GM19193 (cell line): ENCODE measurements around the gene APBB2.

Source experiments
- POLR2A ChIP-seq: IDR thresholded peaks from 4 replicates; pipeline ENCODE4 v1.6.1; 2011; ENCODE audit not compliant: insufficient read depth, insufficient read length; ENCODE audit errors: extremely low read depth

The APBB2 gene

DNA sequence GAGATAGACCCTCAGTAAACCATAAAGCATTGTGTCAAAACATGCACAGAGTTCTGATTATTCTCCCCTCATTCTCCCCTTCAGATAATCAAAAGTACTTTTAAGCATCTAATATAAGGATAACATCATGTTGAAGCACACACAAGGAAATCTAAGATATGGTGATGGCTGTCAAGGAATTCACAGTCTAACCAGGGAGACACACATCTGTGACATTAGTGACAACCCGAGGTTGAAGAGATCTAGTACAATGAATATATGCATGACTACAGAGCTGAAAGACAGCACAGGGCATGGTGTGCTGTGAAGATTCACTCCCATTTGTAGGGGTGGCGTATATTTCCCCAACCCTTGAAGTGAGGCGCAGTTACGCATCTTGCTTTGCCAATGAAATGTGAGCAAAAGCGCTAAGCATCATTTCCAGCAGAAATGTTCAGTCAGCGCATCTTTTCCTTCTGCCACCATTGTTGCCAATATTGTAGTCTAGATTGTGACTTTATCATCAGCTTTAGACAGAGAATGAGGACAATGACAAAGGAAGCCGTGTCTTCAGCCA is 342.6 kb downstream of the APBB2 start:
- no peak for TF ChIP-seq POLR2A

DNA sequence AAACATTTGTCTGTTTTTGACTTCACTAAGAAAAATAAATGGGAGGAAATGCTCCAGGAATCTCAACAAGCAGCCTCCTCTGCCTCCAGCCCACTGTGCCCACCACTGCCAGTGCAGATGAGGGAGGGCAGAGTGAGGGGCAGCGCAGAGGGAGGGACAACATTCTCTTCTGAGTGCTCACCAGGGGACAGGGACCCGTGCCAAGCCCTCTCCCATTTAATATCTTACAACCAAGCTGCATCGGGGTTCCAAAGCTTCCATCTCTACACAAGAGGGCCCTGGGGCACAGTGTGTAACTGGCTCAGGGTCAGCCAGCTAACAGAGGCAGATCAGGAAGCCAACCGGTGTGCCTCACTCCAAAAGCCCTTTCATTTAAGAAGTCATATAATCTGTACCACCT is 344.2 kb downstream of the APBB2 start:
- TF ChIP-seq POLR2A, result no peak

DNA sequence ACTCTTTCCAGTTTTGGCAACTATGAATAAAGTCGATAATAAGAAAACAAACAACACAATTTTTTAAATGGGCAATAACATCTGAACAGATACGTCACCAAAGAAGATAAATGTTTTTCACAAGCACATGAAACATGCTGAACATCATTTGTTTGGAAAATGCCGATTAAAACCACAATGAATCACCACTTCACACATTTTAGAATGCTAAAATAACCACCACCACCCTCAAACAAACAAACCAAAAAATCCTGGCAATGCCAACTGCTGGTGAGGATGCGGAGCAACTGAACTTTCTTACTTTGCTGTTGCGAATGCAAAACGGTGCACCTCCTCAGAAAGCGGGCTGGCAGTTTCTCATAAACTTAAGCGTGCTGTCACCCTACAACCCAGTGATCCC is 348.6 kb downstream of the APBB2 start:
- no peak for TF ChIP-seq POLR2A

DNA sequence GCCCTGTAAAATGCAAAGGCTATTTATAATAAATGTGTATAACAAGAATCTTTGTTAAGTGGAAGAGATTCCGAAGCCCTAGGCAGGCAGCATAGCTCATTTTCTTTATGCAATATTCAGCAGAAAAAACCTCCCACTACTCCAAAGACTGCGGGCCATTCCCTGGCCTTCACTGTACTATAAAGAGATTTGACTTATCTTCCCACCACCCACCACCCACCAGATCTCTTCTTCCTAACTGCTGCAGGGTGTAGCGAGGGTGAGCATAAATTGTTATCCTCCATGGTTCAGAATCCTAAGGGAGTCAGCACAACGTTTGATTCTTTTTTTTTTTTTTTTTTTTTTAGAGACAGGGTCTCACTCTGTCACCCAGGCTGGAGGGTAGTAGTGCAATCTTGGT is 349.8 kb downstream of the APBB2 start:
- no peak for TF ChIP-seq POLR2A

DNA sequence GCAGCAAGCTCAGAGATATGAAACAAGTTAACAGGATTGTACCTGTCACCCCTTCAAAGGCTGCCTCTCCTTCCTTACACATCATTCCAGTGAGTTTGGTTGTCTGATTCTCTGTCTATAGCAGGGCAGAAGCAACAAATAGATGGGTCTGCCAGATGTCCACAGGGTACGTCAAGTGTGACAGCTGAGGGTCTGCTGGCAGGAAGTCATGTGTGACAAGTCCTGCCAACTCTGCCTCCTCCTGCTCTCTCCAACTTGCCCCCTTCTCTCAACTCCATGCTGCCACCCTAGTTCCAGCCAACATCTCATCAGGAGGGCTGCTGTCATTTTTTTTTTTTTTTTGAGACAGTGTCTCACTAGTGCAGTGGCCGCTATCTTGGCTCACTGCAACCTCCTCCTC is 355.4 kb downstream of the APBB2 start:
- no peak for TF ChIP-seq POLR2A

DNA sequence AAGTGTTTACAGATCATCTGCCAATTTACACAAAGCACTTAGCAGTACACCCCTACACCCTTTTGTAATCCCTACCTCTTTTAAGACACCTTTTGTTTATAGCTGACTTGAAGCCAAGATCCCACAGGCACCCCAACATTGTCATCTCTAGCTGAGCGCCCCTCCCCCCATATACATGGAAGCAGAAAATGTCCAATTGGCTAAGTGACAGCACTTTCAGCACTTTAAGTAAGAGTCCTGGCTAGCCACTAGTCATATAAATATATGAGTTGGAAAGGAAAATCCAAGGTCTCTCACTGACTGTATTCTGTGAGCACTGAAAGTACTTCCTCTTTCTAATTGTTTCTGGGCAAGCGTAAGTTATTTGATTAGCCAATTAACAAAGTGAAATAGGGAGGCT is 356.4 kb downstream of the APBB2 start:
- TF ChIP-seq POLR2A, result no peak

DNA sequence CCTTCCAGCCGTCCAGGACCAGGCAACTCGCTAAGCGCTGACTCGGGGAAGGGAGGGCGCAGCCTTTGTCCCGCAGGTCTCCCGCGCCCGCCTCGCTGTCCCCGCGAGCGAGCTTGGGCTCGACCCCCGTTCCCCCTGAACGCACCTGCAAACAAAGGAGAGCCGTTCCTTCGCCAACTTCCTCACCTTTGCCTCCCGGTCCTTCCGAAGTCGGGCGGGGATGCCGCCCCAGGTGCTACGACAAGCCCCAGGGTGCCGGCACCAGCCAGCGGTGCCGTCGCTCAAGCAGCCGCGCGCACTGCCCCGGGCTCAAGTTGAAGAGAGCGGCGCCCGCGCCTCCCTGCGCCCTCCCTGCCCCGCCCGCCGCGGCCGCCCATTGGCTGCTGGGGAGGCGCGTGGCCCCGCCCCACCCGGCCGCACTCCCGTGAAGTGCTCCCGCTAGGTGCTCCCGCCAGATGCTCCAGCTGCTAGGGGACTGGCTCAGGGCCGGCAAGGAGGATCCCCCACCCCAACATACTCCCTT is 357.4 kb downstream of the APBB2 start:
- peak; percentile 50 for TF ChIP-seq POLR2A

DNA sequence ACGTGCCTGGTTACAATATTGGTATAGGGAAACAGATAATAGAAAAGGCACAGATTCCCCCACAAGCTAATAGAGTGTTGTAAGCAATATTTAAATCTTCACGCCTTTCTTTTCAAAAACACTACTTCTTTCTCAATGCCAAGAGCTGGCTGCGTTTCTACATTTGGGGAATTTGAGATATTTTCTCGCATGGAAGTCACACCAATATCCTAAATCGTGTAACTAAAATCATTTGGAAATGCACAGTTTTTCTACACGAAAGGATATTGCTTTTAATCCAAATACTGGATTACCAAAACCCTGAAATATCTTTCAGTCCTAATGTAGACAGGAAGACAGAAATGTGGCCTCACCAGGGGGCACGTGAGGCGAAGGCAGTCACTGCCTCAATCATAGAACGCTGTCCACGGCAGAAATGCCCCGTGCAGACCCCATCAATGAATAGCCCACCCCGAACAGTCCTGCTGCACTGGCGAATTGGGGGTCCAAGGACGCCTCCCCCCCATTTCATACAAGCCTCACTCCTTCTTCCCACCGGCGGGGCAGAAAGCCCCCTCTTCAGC is 358.0 kb downstream of the APBB2 start:
- TF ChIP-seq POLR2A, result no peak

DNA sequence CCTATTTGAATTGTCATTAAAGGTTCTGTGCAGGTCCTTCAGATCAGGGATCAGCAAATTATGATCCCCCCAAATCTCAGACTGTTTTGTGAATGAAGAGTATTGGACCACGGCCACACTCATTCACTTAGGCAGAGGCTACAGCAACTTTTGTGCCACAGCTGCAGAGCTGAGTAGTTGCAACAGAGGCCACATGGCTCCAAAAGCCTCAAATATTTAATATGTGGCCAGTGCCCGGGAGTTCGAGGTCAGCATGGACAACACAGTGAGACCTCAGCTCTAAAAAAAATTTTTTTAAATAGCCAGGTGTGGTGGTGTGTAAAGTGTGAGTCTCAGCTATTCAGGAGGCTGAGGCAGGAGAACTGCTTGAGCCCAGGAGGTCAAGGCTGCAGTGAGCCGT is 363.8 kb downstream of the APBB2 start:
- no peak for TF ChIP-seq POLR2A

DNA sequence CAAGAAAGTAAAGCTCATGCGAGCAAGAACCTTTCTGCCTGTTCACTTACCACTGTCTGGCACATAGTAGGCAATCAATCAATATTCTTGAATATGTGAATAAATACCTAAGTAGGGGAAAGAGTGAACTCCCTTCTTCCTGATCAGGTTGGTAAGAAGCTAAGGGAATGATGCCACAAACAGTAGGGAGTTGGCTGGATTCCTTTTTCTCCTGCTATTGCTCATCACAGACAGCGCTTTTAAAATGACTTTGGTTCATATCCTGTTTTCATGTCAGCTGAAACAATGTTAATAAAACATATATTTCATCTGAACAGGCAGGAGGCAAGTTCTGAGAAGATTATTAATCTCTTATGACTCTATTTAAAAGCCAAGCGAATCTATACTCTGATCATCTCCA is 365.4 kb downstream of the APBB2 start:
- no peak for TF ChIP-seq POLR2A

DNA sequence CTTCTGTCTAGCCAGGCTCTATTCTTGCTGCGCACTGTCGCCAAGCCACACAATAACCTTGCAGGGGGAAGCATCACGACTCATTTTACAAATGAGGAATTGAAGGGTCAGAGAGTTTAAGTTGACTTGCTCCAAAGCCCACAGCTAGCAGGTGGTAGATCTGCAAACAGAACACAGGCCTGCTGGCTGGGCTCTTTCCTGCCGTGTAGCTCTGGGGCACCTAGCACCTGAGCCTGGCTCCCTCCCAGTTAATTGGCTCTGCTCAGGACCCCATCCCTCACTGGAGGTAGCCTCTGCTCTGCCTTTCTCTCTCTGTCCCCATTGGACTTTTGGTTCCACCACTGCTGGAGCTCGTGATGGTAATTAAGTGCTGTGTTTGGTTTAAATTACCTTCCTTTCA is 366.1 kb downstream of the APBB2 start:
- no peak for TF ChIP-seq POLR2A

DNA sequence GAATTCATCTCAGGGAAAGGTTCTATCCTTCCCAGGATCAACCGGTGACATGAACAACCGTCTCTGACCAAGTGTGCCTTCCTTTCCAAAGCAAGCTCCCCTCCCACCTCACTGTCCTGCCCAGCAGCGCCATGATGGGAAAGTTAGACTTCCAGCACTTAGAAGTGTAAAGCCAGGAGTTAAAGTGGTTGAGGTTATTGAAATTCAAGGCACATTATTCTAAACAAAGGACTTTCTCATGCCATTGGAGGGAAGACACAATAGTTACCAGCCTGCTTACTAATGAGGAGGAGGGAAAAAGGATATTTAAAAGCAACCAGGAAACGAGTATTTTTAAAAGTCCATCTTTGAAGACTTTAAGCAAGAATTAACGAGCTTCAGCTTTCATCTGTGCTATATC is 367.8 kb downstream of the APBB2 start:
- no peak for TF ChIP-seq POLR2A

DNA sequence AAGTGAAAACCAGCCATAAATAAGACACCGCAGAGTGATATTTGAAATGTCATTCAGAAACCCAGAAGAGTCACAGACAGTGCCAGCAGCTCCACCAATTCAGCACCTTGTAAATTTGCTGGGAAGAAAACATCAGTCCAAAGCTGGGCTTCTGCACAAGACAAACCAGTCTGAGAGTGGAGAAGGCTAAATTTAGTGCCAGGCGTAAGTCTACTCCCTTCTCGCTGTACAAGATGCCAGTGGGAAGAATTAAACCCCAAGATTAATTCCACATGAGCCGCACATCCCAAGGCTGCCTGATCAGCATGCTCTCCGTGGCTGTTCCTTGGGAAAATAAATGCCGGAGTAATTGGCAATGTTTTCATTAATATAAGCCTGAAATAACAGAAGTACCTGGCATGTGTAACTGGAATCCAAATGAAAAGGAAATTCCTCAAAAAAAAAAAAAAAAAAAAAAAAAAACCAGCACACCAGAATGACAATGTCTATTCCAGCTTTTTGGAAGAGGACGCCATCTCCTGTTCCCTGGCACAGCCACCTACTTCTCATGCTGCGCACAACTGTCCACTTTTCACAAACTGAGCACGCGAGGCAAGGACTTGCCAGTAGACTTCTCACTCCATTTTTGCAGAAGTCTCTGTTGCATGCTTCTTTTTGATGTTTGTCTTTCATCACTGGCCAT is 369.0 kb downstream of the APBB2 start:
- TF ChIP-seq POLR2A, result no peak

DNA sequence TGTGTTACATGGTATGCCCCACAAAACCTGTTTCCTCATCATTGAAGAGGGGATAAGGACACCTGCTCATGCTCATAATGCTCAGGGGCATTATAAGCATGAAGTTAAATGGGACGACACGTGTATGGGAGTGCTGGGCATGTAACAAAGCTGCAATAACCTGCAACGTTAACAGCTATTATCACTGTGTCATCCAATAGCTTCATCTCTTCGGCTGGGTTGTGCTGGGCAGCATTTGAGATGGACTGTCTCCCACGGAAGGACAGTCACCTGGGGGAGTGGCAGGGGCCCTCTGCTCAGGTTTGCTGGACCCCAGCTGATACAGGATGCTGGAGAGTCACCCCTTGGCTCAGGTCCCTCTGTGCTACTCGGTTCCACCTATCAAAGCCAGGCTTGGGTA is 370.1 kb downstream of the APBB2 start:
- no peak for TF ChIP-seq POLR2A

DNA sequence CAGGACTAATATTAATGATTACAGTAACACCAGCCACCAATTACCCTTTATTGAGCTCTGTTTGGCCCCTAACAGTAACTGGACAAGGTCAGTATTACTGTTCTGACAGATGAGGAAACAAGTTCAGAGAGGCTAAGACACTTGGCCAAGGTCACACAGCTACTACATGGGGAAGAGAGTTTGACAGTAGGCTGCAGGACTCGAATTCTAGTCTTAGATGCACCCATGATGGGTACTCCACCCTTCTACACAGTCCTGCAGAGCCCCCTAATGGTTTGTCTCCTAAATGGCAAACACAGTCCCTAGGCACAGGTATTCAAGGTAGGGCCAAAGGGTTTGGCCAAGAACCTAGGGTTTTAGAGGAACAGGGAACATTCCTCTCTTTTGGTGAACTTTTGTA is 370.6 kb downstream of the APBB2 start:
- TF ChIP-seq POLR2A, result no peak

DNA sequence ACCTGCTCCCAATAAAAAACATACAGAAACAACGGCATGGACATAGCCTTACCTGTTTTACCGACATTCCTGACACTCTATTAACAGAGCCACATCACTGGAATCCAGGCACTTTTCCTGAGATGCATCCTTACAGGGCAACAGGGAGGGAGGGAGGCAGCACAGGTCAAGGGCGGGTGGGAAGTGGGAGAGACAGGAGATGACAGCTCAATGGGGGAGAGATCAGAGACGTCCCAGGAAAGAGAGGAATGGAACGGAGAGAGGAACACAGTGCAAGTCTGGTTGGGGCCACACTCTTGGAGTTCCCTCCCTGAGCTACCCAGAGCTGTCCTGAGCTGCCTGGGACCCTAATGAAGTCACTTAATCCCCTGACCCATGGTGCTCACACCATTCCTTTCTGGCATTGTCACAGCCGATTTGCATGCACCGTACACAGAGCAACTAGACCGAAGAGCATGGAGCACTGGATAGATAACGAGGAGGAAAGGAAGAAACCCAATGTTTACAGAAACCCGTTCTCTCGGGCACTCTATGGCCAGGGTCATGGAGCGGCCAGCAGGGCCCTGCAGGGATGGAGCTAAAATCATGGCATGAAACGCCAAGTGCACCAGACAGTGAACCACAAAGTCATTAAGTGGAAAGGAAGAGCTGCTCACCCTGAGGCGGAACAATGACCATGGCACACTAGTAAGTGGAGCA is 371.5 kb downstream of the APBB2 start:
- TF ChIP-seq POLR2A, result no peak
